K562 (cell line): Measurements from ENCODE around the gene ZC3H10. TPM values are rescaled to one million over a fixed set of nuclear protein-coding genes. Genes with fewer than 3 reads are reported as not detected.

Experiments used
- BRF1 ChIP-seq: IDR thresholded peaks from 3 replicates; pipeline ENCODE4 v1.6.1; 2011; ENCODE audit warnings: borderline replicate concordance, mild to moderate bottlenecking; ENCODE audit not compliant: insufficient read length; ENCODE audit errors: extremely low read depth
- FOXM1 ChIP-seq, 2 experiments: fragments of 450-650 bp in 1 of 2; sonication (generic) in 1 of 2; formaldehyde crosslinking in 1 of 2; IDR thresholded peaks; 2 replicates each; pipeline versions ENCODE4 v1.6.1 to v1.9.0; 2017 to 2022; ENCODE audit warnings: low read depth in 2 of 2, mild to moderate bottlenecking in 2 of 2, missing genetic modification reagents in 1 of 2, moderate library complexity in 1 of 2
- POLR2A ChIP-seq: fragments of 450-650 bp; conservative IDR thresholded peaks from 2 replicates; pipeline ENCODE4 v1.6.1; 2016
- POLR2G ChIP-seq: fragments of 200-400 bp; formaldehyde crosslinking; IDR thresholded peaks from 2 replicates; pipeline ENCODE4 v1.6.1; 2017; ENCODE audit warnings: low read depth, mild to moderate bottlenecking, antibody characterized with exemption, low read length, moderate library complexity
- POLR3A ChIP-seq: IDR thresholded peaks from 2 replicates; pipeline ENCODE4 v1.6.1; 2011; ENCODE audit warnings: borderline replicate concordance, mild to moderate bottlenecking, moderate library complexity; ENCODE audit not compliant: insufficient read length, insufficient read depth; ENCODE audit errors: extremely low read depth
- SAFB2 ChIP-seq: fragments of 200-400 bp; formaldehyde crosslinking; IDR thresholded peaks from 2 replicates; pipeline ENCODE4 v1.6.1; 2018; ENCODE audit warnings: borderline replicate concordance, low read length, low read depth, moderate library complexity; ENCODE audit not compliant: severe bottlenecking
- SUPT5H ChIP-seq: fragments of 450-650 bp; IDR thresholded peaks from 2 replicates; pipeline ENCODE4 v1.6.1; 2016
- TEAD1 ChIP-seq, 2 experiments: fragments of 450-650 bp in 1 of 2; sonication (generic) in 1 of 2; formaldehyde crosslinking; IDR thresholded peaks; 2 replicates each; pipeline versions ENCODE4 v1.4.0 to v1.8.0; 2020 to 2022; ENCODE audit warnings: mild to moderate bottlenecking in 2 of 2, missing genetic modification reagents in 1 of 2
- THRAP3 ChIP-seq: fragments of 450-650 bp; IDR thresholded peaks from 2 replicates; pipeline ENCODE4 v1.6.1; 2016; ENCODE audit warnings: mild to moderate bottlenecking, inconsistent platforms, borderline replicate concordance
- ZNF436 ChIP-seq: fragments of 250-450, 450-650 bp; sonication (Bioruptor Pico); formaldehyde crosslinking; IDR thresholded peaks from 2 replicates; pipeline ENCODE4 v1.7.0; 2020; ENCODE audit warnings: mild to moderate bottlenecking
- ZSCAN32 ChIP-seq: fragments of 450-650 bp; formaldehyde crosslinking; IDR thresholded peaks from 2 replicates; pipeline ENCODE4 v1.4.0; 2020; ENCODE audit warnings: mild to moderate bottlenecking, moderate library complexity
- polyA plus RNA-seq, 8 experiments: library from polyadenylated mRNA; depleted of rRNA in 4 of 8; stranded (reverse) in 5 of 8; unstranded in 3 of 8; fragments of >200 nt; fragmentation: Nextera tagmentation in 2 of 8; fragmentation: Illumina TruSeq in 1 of 8; extraction: Ambion mirVana in 2 of 8; extraction: Trizol in 1 of 8; gene quantifications; 2 replicates each; pipeline versions ENCODE4 v1.2.1 to v1.2.3, GENCODE V29; 2011 to 2014; ENCODE audit warnings: inconsistent platforms in 1 of 8, missing spikeins in 1 of 8
- total RNA-seq, 7 experiments: library from RNA; depleted of rRNA in 6 of 7; stranded (reverse); fragments of >200 nt in 6 of 7; fragmentation: Illumina TruSeq in 2 of 7; extraction: Trizol in 2 of 7; gene quantifications; 2 replicates each; pipeline versions ENCODE4 v1.2.1 to v1.2.3, GENCODE V29; 2011 to 2021; ENCODE audit warnings: low replicate concordance in 1 of 7
- TF ChIP-seq, protein P1 (sequence below), 2 experiments: fragments of 450-650 bp; conservative IDR thresholded peaks; 2 replicates each; pipeline ENCODE4 v1.6.1; 2017; ENCODE audit warnings: mild to moderate bottlenecking in 2 of 2, moderate library complexity in 2 of 2
- TF ChIP-seq, protein P2 (sequence below): sonication (generic); formaldehyde crosslinking; IDR thresholded peaks from 2 replicates; pipeline ENCODE4 v1.8.0; 2022; ENCODE audit warnings: missing genetic modification reagents, mild to moderate bottlenecking, borderline replicate concordance
- TF ChIP-seq, protein P3 (sequence below): fragments of 200-400 bp; formaldehyde crosslinking; IDR thresholded peaks from 2 replicates; pipeline ENCODE4 v1.6.1; 2017; ENCODE audit warnings: mild to moderate bottlenecking, low read depth, low read length, moderate library complexity
- TF ChIP-seq, protein P4 (sequence below), 2 experiments: fragments of 450-650 bp; IDR thresholded peaks; 2 replicates each; pipeline ENCODE4 v1.6.1; 2018; ENCODE audit warnings: mild to moderate bottlenecking in 2 of 2, low read depth in 1 of 2; ENCODE audit not compliant: partially characterized antibody in 2 of 2

ZC3H10 gene
- total and polyA plus RNA-seq, 9 of the 15 experiments (the other 6 are each of a cell fraction or from before 2014, with no cell fraction given), result 0.31 to 4.1 (median 1.6) TPM

DNA sequence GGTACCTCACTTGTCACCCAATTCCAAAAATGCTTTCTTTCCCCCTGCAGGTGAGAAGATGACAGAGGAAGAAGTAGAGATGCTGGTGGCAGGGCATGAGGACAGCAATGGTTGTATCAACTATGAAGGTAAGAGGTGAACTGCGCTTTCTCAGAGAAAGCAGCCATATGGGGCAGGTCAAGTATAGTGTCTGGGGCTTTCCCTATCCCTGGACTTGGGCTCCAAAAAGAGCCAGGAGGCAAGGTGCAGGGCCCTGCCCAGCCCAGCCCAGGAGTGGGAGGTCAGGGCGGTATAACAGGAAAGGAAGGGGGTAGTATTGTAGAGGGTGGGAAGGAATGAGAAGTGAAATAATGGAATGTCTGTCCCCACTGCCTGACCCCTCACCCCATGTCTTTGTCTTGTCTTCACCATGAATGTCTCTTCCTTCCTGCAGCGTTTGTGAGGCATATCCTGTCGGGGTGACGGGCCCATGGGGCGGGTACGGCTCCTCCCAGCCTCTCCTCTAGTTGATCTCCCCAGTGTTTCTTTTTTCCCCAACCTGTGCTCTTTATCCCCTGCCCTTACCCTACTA, 42.2 kb downstream of the ZC3H10 start (continued):
- TF ChIP-seq ZSCAN32, result no peak
- peak; percentile 58 for TF ChIP-seq POLR2A
- no peak for TF ChIP-seq TEAD1 (CRISPR knock-in tag; IDR thresholded peaks at IDR 0.05)
- TF ChIP-seq, protein P1, sequence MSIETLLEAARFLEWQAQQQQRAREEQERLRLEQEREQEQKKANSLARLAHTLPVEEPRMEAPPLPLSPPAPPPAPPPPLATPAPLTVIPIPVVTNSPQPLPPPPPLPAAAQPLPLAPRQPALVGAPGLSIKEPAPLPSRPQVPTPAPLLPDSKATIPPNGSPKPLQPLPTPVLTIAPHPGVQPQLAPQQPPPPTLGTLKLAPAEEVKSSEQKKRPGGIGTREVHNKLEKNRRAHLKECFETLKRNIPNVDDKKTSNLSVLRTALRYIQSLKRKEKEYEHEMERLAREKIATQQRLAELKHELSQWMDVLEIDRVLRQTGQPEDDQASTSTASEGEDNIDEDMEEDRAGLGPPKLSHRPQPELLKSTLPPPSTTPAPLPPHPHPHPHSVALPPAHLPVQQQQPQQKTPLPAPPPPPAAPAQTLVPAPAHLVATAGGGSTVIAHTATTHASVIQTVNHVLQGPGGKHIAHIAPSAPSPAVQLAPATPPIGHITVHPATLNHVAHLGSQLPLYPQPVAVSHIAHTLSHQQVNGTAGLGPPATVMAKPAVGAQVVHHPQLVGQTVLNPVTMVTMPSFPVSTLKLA (conservative IDR thresholded peaks at IDR 0.05), result no peak
- no peak for TF ChIP-seq POLR3A
- TF ChIP-seq SAFB2, result no peak
- TF ChIP-seq SUPT5H, result peak; percentile 52
- TF ChIP-seq FOXM1 (IDR thresholded peaks at IDR 0.05; ENCODE audit: low read depth), result no peak
- TF ChIP-seq FOXM1 (CRISPR knock-in tag; IDR thresholded peaks at IDR 0.05; ENCODE audit: low read depth), result no peak
- TF ChIP-seq, protein P2, sequence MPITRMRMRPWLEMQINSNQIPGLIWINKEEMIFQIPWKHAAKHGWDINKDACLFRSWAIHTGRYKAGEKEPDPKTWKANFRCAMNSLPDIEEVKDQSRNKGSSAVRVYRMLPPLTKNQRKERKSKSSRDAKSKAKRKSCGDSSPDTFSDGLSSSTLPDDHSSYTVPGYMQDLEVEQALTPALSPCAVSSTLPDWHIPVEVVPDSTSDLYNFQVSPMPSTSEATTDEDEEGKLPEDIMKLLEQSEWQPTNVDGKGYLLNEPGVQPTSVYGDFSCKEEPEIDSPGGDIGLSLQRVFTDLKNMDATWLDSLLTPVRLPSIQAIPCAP (CRISPR knock-in tag), result no peak
- TF ChIP-seq POLR2G, result peak; percentile 47; the same call in 1 of the 2 replicates
- TF ChIP-seq ZNF436, result no peak
- TF ChIP-seq, protein P3, sequence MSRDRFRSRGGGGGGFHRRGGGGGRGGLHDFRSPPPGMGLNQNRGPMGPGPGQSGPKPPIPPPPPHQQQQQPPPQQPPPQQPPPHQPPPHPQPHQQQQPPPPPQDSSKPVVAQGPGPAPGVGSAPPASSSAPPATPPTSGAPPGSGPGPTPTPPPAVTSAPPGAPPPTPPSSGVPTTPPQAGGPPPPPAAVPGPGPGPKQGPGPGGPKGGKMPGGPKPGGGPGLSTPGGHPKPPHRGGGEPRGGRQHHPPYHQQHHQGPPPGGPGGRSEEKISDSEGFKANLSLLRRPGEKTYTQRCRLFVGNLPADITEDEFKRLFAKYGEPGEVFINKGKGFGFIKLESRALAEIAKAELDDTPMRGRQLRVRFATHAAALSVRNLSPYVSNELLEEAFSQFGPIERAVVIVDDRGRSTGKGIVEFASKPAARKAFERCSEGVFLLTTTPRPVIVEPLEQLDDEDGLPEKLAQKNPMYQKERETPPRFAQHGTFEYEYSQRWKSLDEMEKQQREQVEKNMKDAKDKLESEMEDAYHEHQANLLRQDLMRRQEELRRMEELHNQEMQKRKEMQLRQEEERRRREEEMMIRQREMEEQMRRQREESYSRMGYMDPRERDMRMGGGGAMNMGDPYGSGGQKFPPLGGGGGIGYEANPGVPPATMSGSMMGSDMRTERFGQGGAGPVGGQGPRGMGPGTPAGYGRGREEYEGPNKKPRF, result no peak
- TF ChIP-seq THRAP3, result no peak
- TF ChIP-seq, protein P4, sequence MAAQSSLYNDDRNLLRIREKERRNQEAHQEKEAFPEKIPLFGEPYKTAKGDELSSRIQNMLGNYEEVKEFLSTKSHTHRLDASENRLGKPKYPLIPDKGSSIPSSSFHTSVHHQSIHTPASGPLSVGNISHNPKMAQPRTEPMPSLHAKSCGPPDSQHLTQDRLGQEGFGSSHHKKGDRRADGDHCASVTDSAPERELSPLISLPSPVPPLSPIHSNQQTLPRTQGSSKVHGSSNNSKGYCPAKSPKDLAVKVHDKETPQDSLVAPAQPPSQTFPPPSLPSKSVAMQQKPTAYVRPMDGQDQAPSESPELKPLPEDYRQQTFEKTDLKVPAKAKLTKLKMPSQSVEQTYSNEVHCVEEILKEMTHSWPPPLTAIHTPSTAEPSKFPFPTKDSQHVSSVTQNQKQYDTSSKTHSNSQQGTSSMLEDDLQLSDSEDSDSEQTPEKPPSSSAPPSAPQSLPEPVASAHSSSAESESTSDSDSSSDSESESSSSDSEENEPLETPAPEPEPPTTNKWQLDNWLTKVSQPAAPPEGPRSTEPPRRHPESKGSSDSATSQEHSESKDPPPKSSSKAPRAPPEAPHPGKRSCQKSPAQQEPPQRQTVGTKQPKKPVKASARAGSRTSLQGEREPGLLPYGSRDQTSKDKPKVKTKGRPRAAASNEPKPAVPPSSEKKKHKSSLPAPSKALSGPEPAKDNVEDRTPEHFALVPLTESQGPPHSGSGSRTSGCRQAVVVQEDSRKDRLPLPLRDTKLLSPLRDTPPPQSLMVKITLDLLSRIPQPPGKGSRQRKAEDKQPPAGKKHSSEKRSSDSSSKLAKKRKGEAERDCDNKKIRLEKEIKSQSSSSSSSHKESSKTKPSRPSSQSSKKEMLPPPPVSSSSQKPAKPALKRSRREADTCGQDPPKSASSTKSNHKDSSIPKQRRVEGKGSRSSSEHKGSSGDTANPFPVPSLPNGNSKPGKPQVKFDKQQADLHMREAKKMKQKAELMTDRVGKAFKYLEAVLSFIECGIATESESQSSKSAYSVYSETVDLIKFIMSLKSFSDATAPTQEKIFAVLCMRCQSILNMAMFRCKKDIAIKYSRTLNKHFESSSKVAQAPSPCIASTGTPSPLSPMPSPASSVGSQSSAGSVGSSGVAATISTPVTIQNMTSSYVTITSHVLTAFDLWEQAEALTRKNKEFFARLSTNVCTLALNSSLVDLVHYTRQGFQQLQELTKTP (IDR thresholded peaks at IDR 0.05; ENCODE audit: low read depth in 1 of 2, partially characterized antibody in 2 of 2), result no peak
- TF ChIP-seq BRF1, result no peak
